CD14-positive monocyte (primary cell): Measurements from ENCODE around the gene ZNF28. TPM values are rescaled to one million over a fixed set of nuclear protein-coding genes. Genes with fewer than 3 reads are reported as not detected.
"Not testable (repeated sequence)": the region's sequence is repeated elsewhere in the genome, so short reads cannot be mapped to it uniquely, and the experiment has no call there.

Experiments used
- DNase-seq, 3 donors: peaks; one replicate each; pipeline ENCODE4 v3.0.0-alpha.2; 2011 to 2022
- H2AFZ ChIP-seq: 2 replicates; pipeline ENCODE4 v1.6.0; 2012; ENCODE audit warnings: mild to moderate bottlenecking, low read depth, low read length, inconsistent platforms; ENCODE audit not compliant: insufficient read depth, poor library complexity, severe bottlenecking
- H3K27ac ChIP-seq, 2 donors: 1 replicate in 1 of 2; 2 replicates in 1 of 2; pipeline ENCODE4 v1.5.1; 2012 to 2013; ENCODE audit warnings: low read length in 2 of 2, control low read depth in 1 of 2, inconsistent platforms in 1 of 2, low read depth in 1 of 2, mild to moderate bottlenecking in 1 of 2
- H3K27me3 ChIP-seq, 2 donors: one replicate each; pipeline versions ENCODE4 v1.6.0 to v1.6.1; 2011 to 2013; ENCODE audit warnings: low read length in 2 of 2; ENCODE audit not compliant: control insufficient read depth in 2 of 2, insufficient read depth in 2 of 2
- H3K36me3 ChIP-seq, 2 donors: replicated peaks in 1 of 2; 1 replicate in 1 of 2; 2 replicates in 1 of 2; pipeline versions ENCODE4 v1.5.1 to v1.6.1; 2012 to 2013; ENCODE audit warnings: low read length in 2 of 2, control low read depth in 1 of 2, inconsistent platforms in 1 of 2, mild to moderate bottlenecking in 1 of 2; ENCODE audit not compliant: insufficient read depth in 2 of 2, control insufficient read depth in 1 of 2
- H3K4me1 ChIP-seq, 2 donors: 1 replicate in 1 of 2; 2 replicates in 1 of 2; pipeline versions ENCODE4 v1.5.1 to v1.6.1; 2012 to 2013; ENCODE audit warnings: low read length in 2 of 2, control low read depth in 1 of 2, inconsistent platforms in 1 of 2, mild to moderate bottlenecking in 1 of 2, moderate library complexity in 1 of 2; ENCODE audit not compliant: insufficient read depth in 2 of 2, control insufficient read depth in 1 of 2
- H3K4me2 ChIP-seq: replicated peaks from 2 replicates; pipeline ENCODE3; 2012; ENCODE audit warnings: low read length, moderate library complexity, mild to moderate bottlenecking; ENCODE audit not compliant: poor library complexity, severe bottlenecking; ENCODE audit errors: extremely low read depth
- H3K4me3 ChIP-seq, 3 experiments: fragments of 200-600 bp in 1 of 3; sonication (generic) in 1 of 3; replicated peaks in 1 of 3; 1 replicate in 2 of 3; 2 replicates in 1 of 3; pipeline ENCODE4 v1.5.1; 2011 to 2013; ENCODE audit warnings: low read length in 3 of 3, mild to moderate bottlenecking in 3 of 3, control low read depth in 2 of 3, low read depth in 2 of 3, inconsistent platforms in 1 of 3, moderate library complexity in 1 of 3
- H3K79me2 ChIP-seq: 2 replicates; pipeline ENCODE4 v1.6.0; 2012; ENCODE audit warnings: mild to moderate bottlenecking, control low read depth, inconsistent platforms, low read length, moderate library complexity; ENCODE audit not compliant: insufficient read depth
- H3K9ac ChIP-seq: 2 replicates; pipeline ENCODE4 v1.6.0; 2017; ENCODE audit warnings: low read length, mild to moderate bottlenecking; ENCODE audit not compliant: insufficient read depth, poor library complexity, severe bottlenecking
- H3K9me3 ChIP-seq, 2 donors: replicated peaks in 1 of 2; 1 replicate in 1 of 2; 2 replicates in 1 of 2; pipeline versions ENCODE4 v1.5.1 to v1.6.1; 2012 to 2013; ENCODE audit warnings: low read length in 2 of 2, control low read depth in 1 of 2; ENCODE audit not compliant: control insufficient read depth in 1 of 2, insufficient read depth in 1 of 2
- H4K20me1 ChIP-seq: 2 replicates; pipeline ENCODE4 v1.6.0; 2012; ENCODE audit warnings: mild to moderate bottlenecking, low read length, control low read depth, moderate library complexity; ENCODE audit not compliant: insufficient read depth
- H3K27ac Mint-ChIP-seq, 7 donors: one replicate each; pipeline ENCODE4 v1.8.0; 2020; ENCODE audit warnings: mild to moderate bottlenecking in 7 of 7, mixed read lengths in 7 of 7, moderate library complexity in 6 of 7, inconsistent platforms in 2 of 7
- H3K27me3 Mint-ChIP-seq, 3 donors: one replicate each; pipeline ENCODE4 v1.8.0; 2021 to 2022; ENCODE audit warnings: low read depth in 3 of 3, mild to moderate bottlenecking in 3 of 3, mixed read lengths in 3 of 3, moderate library complexity in 3 of 3, inconsistent platforms in 1 of 3
- H3K36me3 Mint-ChIP-seq, 2 donors: one replicate each; pipeline ENCODE4 v1.8.0; 2020; ENCODE audit warnings: mixed read lengths in 2 of 2, inconsistent platforms in 1 of 2, mild to moderate bottlenecking in 1 of 2
- H3K4me1 Mint-ChIP-seq: one replicate; pipeline ENCODE4 v1.8.0; 2020; ENCODE audit warnings: mild to moderate bottlenecking, mixed read lengths
- H3K4me3 Mint-ChIP-seq, 2 donors: one replicate each; pipeline ENCODE4 v1.8.0; 2020; ENCODE audit warnings: mild to moderate bottlenecking in 2 of 2, mixed read lengths in 2 of 2, moderate library complexity in 1 of 2
- H3K9me3 Mint-ChIP-seq, 7 donors: one replicate each; pipeline ENCODE4 v1.8.0; 2020 to 2022; ENCODE audit warnings: mixed read lengths in 7 of 7, mild to moderate bottlenecking in 6 of 7, moderate library complexity in 6 of 7, inconsistent platforms in 2 of 7
- WGBS: methylation state at CpG from one replicate; pipeline ENCODE4 v1.1.5; 2013; ENCODE audit warnings: missing lambda C conversion rate; ENCODE audit not compliant: insufficient coverage; 5-methylcytosine and 5-hydroxymethylcytosine counted together
- intact Hi-C, 2 donors: fragments of 100-400 bp; cut with micrococcal nuclease; formaldehyde crosslinking; loops; one replicate each; pipeline versions ENCODE4 v1.15.0 to v1.15.1; 2023
- polyA plus RNA-seq, 3 donors: library from polyadenylated mRNA; depleted of rRNA in 1 of 3; unstranded in 2 of 3; stranded (reverse) in 1 of 3; fragments of 300-500 nt in 2 of 3; fragments of >200 nt in 1 of 3; fragmentation: Illumina TruSeq in 2 of 3; gene quantifications; 1 replicate in 2 of 3; 2 replicates in 1 of 3; pipeline ENCODE4 v1.2.3, GENCODE V29; 2012 to 2021
- TF ChIP-seq, protein P1 (sequence below): fragments of 200-600 bp; IDR thresholded peaks from one replicate; pipeline ENCODE4 v1.8.0; 2022; ENCODE audit warnings: antibody characterized with exemption, mild to moderate bottlenecking

The ZNF28 gene
- polyA plus RNA-seq, 3 donors: 2.4 to 21.2 (median 15.0) TPM

DNA sequence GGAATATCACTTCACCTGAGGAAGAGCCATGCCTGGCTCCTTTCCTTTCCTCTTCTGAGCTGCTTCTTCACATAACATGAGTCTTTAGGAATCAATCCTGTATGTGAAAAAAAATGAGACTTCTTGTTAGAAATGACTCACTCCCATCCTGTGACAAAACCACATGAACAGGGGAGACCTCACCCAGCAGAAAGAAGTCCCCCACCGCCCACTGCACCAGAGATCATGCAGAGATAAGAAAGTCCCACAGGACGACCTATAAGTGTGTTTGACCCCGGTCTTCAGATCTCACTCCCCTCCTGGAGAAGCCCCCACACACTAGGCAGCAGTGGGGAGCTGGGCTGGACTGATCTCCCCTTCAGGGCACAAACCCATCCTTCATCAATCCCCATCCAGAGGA, 42.6 kb downstream of the ZNF28 start:
- Histone ChIP-seq H3K27ac (no peak overlapping the region), H3K4me1 (no peaks in the 10 kb centered on the region), H4K20me1 (no peaks in the 10 kb centered on the region), H3K79me2 (no peaks in the 10 kb centered on the region), H3K36me3 (peaks cover 20 to 57% of the 10 kb centered on the region in 2 donors), H3K9me3 (peaks cover 33 to 57% of the 10 kb centered on the region in 2 donors), H2AFZ (no peak overlapping the region), H3K9ac (no peak overlapping the region), H3K4me3 (no peak overlapping the region), H3K4me2 (no peak overlapping the region), H3K27me3 (no peaks in the 10 kb centered on the region)
- Mint-ChIP-seq H3K4me3 (no peak overlapping the region), H3K9me3 (peaks cover 25 to 92% (median 80%) of the 10 kb centered on the region in 7 donors), H3K4me1 (peaks cover 2% of the 10 kb centered on the region), H3K27me3 (peaks cover 0 to 6% (median 0%) of the 10 kb centered on the region in 3 donors), H3K36me3 (peaks cover 65 to 95% of the 10 kb centered on the region in 2 donors), H3K27ac (no peak overlapping the region)
- intact Hi-C loops: no loop called here
- TF ChIP-seq, protein P1, sequence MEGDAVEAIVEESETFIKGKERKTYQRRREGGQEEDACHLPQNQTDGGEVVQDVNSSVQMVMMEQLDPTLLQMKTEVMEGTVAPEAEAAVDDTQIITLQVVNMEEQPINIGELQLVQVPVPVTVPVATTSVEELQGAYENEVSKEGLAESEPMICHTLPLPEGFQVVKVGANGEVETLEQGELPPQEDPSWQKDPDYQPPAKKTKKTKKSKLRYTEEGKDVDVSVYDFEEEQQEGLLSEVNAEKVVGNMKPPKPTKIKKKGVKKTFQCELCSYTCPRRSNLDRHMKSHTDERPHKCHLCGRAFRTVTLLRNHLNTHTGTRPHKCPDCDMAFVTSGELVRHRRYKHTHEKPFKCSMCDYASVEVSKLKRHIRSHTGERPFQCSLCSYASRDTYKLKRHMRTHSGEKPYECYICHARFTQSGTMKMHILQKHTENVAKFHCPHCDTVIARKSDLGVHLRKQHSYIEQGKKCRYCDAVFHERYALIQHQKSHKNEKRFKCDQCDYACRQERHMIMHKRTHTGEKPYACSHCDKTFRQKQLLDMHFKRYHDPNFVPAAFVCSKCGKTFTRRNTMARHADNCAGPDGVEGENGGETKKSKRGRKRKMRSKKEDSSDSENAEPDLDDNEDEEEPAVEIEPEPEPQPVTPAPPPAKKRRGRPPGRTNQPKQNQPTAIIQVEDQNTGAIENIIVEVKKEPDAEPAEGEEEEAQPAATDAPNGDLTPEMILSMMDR: no peak
- 52% methylated on average over 3 of the region's 3 CpGs for WGBS
- no peak for DNase-seq

DNA sequence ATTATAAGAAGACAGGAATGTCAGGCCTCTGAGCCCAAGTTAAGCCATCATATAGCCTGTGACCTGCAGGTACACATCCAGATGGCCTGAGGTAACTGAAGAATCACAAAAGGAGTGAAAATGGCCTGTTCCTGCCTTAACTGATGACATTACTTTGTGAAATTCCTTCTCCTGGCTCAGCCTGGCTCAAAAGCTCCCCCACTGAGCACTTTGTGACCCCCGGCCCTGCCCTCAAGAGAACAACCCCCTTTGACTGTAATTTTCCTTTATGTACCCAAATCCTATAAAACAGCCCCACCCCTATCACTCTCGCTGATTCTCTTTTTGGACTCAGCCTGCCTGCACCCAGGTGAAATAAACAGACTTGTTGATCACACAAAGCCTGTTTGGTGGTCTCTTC, 65.0 kb downstream of the ZNF28 start:
- H3K4me2 ChIP-seq: not testable (repeated sequence)

More for the DNA sequence above, 65.0 kb downstream of the ZNF28 start:
- H3K9me3 ChIP-seq: peaks cover 60 to 61% of the 10 kb centered on the region in 2 donors
- H3K36me3 ChIP-seq, H3K27me3 Mint-ChIP-seq, H3K4me1 Mint-ChIP-seq, DNase-seq, H3K27ac Mint-ChIP-seq, H3K27ac ChIP-seq, intact Hi-C loops, H4K20me1 ChIP-seq, H3K27me3 ChIP-seq, H3K4me1 ChIP-seq, H2AFZ ChIP-seq, H3K9ac ChIP-seq, H3K4me3 ChIP-seq, H3K4me3 Mint-ChIP-seq, H3K36me3 Mint-ChIP-seq, H3K79me2 ChIP-seq: not testable (repeated sequence)
- peaks cover 36 to 77% (median 67%) of the 10 kb centered on the region in 7 donors for H3K9me3 Mint-ChIP-seq
- 83% methylated on average over 1 of the region's 2 CpGs for WGBS
